AG04449 (cell line): ENCODE results near the gene CES4A.
"Not testable (repeated sequence)": the region's sequence is repeated elsewhere in the genome, so short reads cannot be mapped to it uniquely, and the experiment has no call there.

Experiments
- CTCF ChIA-PET: fragments of 350-600 bp; formaldehyde crosslinking; extraction: SDS; loops from one replicate; lab custom pipeline; 2021; ENCODE audit warnings: antibody characterized with exemption; lab: Yijun Ruan, JAX
- POLR2A ChIA-PET: fragments of 400-600, 350-600 bp; formaldehyde crosslinking; extraction: SDS; loops from one replicate; lab custom pipeline; 2020; ENCODE audit warnings: antibody characterized with exemption, inconsistent platforms; lab: Yijun Ruan, JAX
- DNase-seq: peaks from one replicate; pipeline ENCODE4 v3.0.0-alpha.2; 2010; ENCODE audit warnings: low read depth, low spot score
- H3K4me3 ChIP-seq: 2 replicates; pipeline ENCODE4 v1.5.1; 2011; ENCODE audit warnings: low read depth, mild to moderate bottlenecking, control low read depth, low read length
- TF ChIP-seq, protein P1 (sequence below): IDR thresholded peaks from one replicate; pipeline ENCODE4 v1.5.1; 2011; ENCODE audit warnings: mild to moderate bottlenecking, moderate library complexity, low read length, control low read depth, inconsistent platforms; ENCODE audit not compliant: insufficient read depth; ENCODE audit errors: missing control alignments

CES4A gene

DNA sequence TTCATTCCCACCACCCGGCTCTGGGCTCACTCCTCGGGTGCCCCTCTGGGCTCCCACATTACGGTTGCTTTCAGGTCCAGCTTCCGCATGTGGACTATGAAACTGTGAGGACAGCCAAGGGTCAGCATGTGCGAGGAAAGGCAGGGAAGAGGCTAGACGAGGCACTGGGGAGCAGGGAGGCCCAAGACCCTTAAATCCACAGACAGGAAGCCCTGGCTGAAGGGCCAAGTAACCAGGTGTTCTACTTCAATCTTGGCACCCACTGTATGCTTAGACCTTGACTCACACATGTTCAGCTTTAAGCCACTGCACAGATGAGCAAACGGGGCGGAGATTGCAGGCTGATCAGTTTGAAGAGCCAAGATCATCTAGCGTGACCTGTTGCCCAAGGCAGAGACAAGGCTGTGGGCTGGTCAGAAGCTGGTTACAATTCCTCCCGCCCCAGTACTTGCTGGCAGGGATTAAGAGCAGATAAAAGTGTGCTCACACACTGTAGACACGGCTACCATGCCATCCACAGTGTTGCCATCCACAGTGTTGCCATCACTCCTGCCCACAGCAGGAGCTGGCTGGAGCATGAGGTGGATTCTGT is at the start of gene CES4A:
TSS of gene CES4A (plus strand) at position 393 of the 592 bp plus-strand sequence. CDS start at position 577, 184 bp downstream.
- TF ChIP-seq, protein P1, sequence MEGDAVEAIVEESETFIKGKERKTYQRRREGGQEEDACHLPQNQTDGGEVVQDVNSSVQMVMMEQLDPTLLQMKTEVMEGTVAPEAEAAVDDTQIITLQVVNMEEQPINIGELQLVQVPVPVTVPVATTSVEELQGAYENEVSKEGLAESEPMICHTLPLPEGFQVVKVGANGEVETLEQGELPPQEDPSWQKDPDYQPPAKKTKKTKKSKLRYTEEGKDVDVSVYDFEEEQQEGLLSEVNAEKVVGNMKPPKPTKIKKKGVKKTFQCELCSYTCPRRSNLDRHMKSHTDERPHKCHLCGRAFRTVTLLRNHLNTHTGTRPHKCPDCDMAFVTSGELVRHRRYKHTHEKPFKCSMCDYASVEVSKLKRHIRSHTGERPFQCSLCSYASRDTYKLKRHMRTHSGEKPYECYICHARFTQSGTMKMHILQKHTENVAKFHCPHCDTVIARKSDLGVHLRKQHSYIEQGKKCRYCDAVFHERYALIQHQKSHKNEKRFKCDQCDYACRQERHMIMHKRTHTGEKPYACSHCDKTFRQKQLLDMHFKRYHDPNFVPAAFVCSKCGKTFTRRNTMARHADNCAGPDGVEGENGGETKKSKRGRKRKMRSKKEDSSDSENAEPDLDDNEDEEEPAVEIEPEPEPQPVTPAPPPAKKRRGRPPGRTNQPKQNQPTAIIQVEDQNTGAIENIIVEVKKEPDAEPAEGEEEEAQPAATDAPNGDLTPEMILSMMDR: no peak
- ChIA-PET POLR2A (no interaction called here), CTCF (interaction anchor here (0.9 to 8.0 kb wide), 7 partner anchors 10 to 197 kb away, joined by 3 to 50 read pairs (median 4); no protein-coding TSS in a partner anchor)
- no peak within 1 kb of the TSS for H3K4me3 ChIP-seq
- no peak for DNase-seq

DNA sequence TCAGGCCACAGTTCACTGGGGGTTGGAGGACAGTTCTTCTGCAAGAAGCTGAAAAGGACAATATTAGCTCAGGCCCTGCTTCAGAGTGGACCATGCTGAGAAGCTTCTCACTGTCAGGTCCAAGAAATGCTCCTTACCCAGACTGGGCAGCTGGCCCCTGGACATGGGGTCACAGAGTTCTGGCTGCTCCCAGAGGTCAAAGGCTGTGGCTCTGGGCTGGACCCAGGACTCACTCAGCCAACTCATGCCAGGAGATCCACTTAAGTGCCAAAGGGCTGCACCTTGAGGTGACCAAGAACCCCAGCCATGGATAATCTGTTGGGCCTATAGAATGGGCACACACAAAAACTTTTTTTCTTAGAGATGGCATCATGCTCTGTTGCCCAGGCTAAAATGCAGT is 49.0 kb upstream of the CES4A start:
- H3K4me3 ChIP-seq: no peak overlapping the region
- CTCF ChIA-PET: interaction anchor here (1.6 to 9.1 kb wide), 3 partner anchors 34 to 246 kb away, joined by 3 to 100 read pairs (median 3); no protein-coding TSS in a partner anchor
- TF ChIP-seq, protein P1: no peak
- POLR2A ChIA-PET: interaction anchor here (0.5 kb wide), 1 partner anchor 211 kb away, joined by 3 read pairs; no protein-coding TSS in a partner anchor
- no peak for DNase-seq

DNA sequence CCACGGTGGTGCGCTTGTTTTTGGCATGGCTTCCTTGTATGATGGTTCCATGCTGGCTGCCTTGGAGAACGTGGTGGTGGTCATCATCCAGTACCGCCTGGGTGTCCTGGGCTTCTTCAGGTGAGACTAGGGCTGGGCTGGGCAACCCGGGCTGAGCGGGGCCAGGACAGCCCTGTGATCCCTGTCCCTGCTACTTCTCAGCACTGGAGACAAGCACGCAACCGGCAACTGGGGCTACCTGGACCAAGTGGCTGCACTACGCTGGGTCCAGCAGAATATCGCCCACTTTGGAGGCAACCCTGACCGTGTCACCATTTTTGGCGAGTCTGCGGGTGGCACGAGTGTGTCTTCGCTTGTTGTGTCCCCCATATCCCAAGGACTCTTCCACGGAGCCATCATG is 48.2 kb upstream of the CES4A start:
- ChIA-PET POLR2A (no interaction called here), CTCF (interaction anchor here (1.2 to 9.1 kb wide), 3 partner anchors 35 to 77 kb away, joined by 3 to 100 read pairs (median 3); no protein-coding TSS in a partner anchor)
- DNase-seq: no peak
- TF ChIP-seq, protein P1: no peak
- no peak overlapping the region for H3K4me3 ChIP-seq

DNA sequence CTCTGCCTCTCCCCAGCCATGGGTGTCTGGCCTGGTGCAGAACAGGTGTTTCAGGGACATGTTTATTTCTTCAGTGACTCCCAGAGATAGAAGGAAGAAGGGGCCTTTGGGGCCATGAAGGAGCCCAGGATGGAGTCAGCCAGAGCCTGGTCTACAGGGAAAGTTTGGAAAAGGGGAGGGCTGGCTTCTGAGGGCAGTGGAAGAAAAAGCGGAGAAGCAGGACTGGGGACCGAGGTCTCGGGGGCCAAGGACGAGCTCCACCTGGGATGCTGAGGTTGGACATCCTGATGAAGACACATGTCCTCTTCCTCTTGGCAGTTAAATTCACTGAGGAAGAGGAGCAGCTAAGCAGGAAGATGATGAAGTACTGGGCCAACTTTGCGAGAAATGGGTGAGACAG is 45.4 kb upstream of the CES4A start:
- ChIA-PET CTCF (interaction anchor here (1.0 to 9.1 kb wide), 10 partner anchors 9 to 242 kb away, joined by 3 to 100 read pairs (median 5); partner anchors contain the start of gene CIAO2B), POLR2A (interaction anchor here (0.7 kb wide), 1 partner anchor 237 kb away, joined by 3 read pairs; no protein-coding TSS in a partner anchor)
- no peak for DNase-seq
- TF ChIP-seq, protein P1: no peak
- no peak overlapping the region for H3K4me3 ChIP-seq

DNA sequence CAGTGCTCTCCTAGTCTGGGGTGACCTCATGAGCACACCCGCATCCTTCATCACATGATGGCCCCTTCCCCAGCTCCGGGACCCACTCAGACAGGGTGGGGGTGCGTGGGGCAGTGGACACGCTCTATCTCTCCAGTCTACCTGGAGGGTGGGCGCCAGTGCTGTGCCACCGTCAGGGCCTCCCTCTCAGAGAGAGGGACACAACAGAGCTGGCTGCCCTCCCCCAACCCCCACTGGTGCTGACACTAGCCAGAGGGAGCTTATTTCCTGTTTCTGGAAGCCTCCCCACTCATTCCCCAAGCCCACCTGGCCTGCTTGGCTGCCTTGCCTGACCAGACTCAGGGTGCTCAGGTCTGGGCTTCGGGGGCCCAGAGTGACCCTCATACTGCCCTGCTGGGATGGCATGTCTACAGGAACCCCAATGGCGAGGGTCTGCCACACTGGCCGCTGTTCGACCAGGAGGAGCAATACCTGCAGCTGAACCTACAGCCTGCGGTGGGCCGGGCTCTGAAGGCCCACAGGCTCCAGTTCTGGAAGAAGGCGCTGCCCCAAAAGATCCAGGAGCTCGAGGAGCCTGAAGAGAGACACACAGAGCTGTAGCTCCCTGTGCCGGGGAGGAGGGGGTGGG is 44.8 kb upstream of the CES4A start:
- ChIA-PET POLR2A (interaction anchor here (0.7 kb wide), 1 partner anchor 236 kb away, joined by 3 read pairs; no protein-coding TSS in a partner anchor), CTCF (interaction anchor here (0.6 to 9.1 kb wide), 14 partner anchors 10 to 254 kb away, joined by 3 to 100 read pairs (median 4); partner anchors contain the start of genes CES3 and CIAO2B)
- no peak overlapping the region for H3K4me3 ChIP-seq
- TF ChIP-seq, protein P1: no peak
- no peak for DNase-seq

DNA sequence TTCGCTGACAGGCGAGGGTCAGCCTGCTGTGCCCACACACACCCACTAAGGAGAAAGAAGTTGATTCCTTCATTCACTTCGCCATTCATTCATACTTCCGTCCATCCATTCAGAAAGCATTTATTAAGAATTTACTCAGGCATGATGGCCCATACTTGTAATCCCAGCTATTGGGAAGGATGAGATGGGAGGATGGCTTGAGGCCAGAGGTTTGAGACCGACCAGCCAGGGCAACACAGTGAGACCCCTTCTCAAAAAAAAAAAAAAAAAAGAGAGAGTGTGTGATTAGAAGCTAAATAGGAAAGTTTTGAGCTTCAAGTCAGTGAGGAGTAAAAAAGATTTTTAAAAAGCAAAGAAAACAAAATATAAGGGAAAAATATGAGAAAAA is 44.3 kb upstream of the CES4A start:
- CTCF ChIA-PET: interaction anchor here (0.6 to 9.1 kb wide), 11 partner anchors 10 to 254 kb away, joined by 3 to 100 read pairs (median 4); partner anchors contain the start of genes CES3 and CIAO2B
- H3K4me3 ChIP-seq: no peak overlapping the region
- TF ChIP-seq, protein P1: no peak
- POLR2A ChIA-PET: no interaction called here
- DNase-seq: no peak

DNA sequence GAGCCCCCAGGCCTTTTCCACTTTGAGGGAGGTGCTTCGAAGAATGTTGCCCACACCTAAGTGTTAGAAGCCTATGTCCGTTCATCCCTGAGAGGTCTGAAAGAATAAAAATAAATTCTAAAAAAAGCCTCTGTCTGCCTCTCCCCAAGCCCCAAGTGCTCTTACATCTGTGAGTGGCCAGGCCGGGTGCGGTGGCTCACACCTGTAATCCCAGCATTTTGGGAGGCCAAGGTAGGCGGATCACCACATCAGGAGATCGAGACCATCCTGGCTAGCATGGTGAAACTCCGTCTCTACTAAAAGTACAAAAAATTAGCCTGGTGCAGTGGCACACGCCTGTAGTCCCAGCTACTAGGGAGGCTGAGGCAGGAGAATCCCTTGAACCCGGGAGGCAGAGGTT is 43.4 kb upstream of the CES4A start:
- ChIA-PET POLR2A (interaction anchor here (1.5 kb wide), 1 partner anchor 14 kb away, joined by 4 read pairs; no protein-coding TSS in a partner anchor), CTCF (interaction anchor here (1.5 to 9.1 kb wide), 5 partner anchors 9 to 48 kb away, joined by 5 to 100 read pairs (median 9); partner anchors contain the start of gene CES3)
- DNase-seq, H3K4me3 ChIP-seq: not testable (repeated sequence)
